ENCODE data around the gene QARS1. TPM values are rescaled to one million over a fixed set of nuclear protein-coding genes. Genes with fewer than 3 reads are reported as not detected.

Gene QARS1
- total RNA-seq, 1 donor from 2014 or later = 565 TPM

DNA sequence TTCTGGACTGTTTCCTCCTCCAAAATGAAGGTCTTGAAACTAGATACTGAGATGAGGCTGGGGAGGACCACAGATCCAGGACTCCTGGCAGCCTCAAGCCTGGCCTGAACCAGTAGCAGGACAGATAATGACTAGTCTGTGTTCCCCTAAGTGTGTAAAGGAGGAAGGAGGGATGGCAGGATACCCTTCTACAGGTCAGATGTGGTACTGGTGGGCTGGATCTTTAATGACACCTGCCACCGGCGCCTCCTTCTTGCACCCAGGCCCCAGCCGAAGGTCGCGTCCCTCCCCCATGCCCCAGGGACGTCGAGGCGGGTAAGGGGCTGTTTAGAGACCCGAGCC is 15.5 kb upstream of the QARS1 start:
- peak; percentile 21 for DNase-seq

DNA sequence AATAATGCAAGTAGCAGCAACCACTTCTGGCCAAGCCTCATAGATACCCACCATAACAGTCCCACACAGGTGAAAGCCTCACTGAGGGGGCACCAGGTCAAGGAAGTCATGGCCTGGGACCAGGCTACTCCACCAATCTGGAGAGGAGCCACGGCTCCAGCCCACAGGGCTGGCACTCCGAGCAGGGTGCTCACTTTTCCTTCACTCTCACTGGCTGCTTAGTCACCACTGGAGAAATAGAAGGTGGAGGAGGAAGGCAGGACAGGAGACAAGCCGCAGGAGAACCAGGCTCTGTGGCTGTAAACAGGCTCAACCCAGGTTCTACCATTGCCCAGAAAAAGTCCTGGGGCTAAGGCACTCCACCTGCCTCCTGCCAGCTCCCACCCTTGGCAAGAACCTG is 14.9 kb upstream of the QARS1 start:
- DNase-seq = no peak

DNA sequence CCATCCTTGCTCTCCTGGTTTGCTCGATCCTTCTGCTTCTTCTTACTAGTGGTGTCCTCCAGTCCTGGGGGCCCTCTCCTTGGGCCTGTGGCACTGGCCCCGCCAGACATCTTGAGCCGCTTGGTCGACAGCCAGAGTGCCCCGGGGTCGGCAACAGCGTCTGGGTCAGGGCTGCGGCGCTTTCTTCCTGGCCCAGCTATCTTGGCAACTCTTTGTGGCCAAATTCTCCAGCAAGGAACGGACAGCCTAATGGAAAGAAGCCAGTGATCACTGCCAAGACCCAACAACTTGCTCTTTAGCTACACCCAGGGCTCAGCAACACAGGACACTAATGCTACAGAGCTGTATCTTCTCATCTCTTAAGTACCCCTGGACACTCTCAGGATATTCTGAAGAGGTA is 14.5 kb upstream of the QARS1 start:
- no peak for DNase-seq

DNA sequence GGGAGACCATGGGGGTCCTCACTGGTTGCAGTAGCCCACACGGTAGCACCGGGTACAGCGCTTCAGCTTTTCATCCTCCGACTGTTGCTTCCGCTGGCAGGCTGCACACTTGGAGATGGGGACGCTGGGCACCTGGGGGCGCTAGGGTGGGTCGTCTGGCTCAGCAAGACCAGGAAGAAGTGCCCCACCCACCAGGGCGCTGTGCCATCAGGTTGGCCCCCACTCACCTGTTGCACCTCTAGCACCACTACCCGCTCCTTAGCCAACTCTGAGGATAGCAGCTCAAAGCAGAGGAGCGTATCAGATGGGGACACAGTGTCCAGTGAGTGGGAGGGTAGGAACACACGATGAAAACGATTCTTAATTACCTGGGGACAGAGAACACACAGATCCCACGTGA is 7.7 kb upstream of the QARS1 start:
- DNase-seq = no peak

DNA sequence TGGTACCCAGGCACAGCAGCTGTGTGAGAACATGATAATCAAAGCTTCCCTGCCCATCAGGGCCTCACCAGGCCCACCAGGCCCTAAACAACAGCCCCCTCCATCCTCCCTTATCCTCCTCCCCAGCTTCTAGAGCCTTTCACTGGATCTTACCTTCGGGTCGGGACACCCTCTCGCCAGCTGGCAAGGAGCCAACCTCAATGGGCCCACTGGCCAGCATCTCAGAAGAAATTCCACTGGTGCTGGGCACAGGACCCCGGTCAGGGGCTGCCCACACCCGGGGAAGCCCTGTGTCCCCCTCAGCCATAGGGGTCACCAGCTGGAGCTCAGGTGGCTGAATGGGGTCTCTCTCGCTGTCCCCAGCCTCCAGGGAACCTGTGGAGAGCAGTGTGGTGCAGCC is 6.8 kb upstream of the QARS1 start:
- DNase-seq = no peak

DNA sequence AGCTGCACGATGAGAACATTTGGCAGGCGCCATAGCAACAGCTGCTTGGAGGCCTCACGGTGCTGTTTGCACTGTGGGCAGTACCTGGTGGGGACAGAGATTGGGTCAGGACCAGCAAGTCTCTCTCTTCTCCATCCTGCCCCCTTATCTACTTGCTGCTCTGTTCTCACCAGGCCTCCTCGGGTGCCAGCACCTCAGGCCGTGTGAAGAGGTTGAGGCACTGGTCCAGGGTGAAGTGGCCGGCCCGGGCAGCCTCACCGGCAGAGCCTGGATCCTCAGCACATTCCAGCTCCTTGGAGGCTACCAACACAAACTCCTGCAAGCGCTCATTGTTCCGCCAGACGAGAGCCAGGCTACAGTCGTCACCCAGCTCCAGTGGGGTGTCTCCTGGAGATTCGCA is 6.2 kb upstream of the QARS1 start:
- DNase-seq = no peak

DNA sequence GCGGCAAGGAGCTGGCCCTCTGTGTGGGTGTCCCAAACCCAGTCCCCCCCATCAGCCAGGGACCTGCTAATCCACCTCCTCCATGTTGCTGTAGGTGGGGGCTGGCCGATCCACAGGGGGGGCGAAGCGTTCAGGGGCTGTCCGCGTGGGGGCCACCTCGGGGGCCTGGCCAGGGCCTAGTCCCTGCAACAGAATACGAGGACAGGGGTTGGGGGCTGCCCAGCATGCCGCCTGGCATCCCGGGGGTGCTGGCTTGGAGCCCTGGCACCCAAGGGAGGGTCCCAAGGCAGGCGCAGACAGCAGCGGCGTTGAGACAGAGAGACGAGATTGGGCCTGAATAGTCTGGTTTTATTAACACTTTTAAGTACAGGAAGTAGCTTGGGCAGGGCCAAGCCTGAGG is 3.8 kb upstream of the QARS1 start:
- no peak for DNase-seq

DNA sequence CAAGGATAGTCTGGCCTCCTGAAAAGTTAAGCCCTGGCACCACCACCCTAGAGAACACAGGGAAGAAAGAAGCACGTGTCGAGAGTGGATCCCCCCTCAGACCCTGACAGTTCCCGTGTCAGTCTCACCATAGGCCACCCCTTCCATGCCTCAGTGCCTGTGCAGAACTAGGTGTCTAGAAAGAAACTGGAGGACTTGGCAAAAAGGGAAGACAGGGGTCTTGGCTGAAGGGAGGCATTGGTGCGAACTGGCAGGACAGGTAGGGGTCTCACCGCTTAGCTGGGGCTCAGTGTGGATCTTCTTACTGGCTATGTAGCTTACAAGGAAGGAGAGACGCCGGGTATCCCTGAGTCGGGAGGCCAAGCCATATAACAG is 518 bp downstream of the QARS1 start:
- no peak for DNase-seq

DNA sequence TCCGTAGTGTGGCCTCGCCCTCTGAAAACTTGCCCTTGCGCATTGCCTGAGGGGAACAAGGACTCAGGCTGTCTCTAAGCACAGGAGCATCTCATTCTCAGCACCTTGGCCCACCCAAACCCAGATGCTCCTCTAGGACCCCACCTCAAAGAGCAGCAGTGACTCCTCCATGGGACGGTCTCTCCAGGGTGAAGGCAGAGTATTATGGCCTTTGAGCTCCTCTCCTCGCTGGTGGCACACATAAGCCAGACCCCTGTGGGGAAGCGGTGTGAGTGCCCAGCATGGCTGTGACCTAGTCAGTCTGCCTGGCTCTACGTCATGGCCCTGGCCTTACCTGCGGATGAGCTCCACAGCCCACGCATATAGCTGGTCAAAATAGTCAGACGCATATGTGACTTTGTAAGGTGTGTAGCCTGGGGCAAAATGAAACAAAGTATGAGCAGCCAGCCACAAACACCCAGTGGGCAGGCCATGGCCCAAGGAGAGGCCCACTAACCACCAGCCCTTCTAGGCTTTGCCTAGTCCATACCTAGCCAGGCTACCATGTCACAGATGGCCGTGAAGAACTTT is 4.4 kb downstream of the QARS1 start:
- no peak for DNase-seq

DNA sequence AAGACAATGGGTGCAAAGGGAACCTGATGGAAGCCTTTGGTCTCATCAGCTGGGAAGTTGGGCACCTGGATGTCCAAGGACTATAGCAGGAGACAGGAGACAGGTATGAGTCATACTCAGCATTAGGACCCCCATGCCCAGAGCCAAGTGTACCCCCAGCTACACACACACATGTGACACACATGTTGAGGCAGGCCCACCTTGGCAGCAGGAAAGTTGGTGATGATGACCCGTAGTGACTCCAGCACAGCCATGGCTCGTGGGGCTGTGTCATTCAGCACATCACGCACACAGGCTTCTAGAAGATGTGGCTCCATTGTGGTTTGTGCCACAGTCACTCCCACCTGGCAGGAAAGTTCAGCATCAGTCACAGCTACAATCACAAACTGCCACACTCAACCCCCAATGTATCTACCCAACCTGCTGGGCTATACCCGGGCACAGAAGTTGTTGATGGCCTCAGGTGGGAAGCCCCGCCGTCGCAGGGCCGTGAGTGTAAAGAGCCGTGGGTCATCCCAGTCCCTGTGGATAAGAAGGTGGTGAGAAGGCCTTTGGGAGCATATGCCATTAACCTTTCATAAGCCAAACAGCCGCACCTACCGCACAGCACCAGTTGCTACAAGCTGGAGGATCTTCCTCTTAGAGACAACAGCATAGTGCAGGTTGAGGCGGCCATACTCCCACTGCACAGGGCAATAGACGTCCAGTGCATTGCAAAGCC is 5.5 kb downstream of the QARS1 start:
- DNase-seq = no peak

DNA sequence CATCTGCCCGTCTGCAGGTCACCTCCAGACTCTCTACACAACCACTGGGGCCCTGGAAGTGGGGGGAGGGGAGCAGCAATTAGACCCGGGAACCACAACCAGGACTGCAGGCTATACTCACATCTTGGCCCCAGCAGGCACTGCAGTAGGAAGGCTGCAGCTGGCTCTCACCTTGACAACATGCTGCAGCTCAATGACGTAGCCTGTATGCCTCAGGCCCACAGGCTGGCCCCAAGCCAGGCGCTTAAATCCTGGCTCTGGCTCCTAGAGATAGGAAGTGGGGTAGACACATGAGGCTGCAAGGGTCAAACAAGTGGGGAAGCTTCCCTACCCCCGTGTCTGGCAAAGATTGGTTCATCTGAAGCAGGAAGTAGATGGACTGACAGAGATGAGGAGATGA is 6.1 kb downstream of the QARS1 start:
- peak; percentile 37 for DNase-seq

DNA sequence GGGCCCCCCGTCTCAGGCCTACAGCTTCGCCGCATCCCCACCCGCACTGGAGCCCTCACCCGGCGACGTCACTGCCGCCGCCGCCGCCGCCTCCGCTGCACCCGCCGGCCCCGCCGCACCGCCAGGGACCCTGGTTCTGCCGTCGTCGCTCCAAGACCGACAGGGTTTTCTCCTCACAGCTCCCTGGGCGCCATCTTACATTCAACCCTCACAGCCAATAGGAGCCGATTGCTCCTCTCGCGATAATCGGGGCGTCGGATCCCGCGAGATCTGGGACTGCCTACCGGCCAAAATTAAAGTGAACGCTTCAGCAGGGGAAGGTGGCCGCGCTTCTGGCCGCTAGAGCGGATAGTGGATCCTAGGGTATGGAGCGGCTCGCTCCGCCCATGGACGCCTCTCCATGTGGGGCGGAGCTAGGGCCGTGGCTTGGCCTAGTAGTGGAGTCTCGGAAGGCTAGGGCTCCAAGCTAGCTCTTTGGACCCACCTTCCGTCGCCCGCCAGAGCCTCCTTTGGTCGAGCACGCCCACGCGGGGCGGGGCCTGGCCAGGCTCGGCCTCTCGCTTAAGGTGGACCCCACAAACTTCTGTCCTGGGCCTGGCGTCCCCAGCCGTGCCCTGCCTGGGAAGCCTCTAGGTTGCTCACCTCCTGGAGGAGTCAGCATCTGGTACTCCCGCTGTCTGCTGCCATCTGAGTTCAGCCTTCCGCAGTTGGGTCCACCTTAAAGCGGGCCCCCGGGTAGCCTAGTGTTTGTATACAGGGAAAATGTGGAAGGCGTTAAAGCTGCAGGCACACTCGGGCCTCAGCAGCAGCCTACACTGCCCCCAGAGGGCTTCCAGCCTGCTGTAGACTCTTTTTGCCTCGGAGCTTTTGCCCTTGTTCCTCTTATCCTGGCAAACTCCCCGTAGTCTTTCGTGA is 10.4 kb downstream of the QARS1 start, which contains the start of gene QRICH1:
Gene QRICH1 (minus strand): TSS at position 219 of the 915 bp plus-strand sequence. CDS start 17,054 bp downstream, outside the sequence.
- DNase-seq = peak; percentile 98

DNA sequence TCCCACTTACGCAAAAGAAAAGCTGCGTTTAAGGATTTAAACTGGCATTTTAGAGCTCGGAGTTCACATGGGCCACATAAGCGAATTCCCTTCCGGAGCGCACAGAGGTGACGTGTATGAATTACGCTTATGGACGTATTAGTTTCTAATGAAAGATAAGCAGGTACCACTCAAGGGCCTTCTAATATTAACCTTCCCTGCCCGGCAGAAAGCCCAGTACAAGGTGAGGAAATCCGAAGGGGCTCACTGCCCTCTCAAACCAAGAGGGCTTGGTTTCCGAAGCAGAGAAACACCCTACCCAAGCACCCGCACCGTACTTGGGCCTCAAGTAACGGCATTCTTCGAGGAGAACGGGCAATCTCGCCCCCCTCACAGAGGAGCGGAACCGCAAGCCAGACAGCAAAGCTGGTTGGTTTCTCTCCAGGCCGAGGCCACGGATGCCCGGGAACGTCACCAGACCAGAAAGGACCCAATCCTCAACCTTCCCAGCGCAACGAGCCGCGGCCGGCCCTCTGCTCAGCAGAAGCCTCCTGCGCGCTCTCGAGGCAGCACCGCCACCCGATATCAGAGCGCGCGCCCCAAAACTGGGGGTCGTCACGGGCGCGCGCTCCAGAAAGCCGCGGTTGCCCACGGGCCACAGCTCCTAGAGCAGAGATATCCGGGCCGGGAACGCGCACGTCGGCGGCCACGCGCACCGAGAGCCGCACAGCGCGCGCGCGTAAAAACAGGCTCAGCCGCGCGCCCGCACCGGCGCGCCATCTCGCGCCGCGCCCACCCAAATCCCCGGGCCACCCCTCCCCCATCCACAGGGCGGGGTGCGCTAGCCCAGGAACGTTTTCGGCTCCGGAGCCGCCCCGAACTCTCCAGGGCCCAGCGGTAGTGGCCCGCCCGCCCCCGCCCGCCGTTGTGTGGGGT is 11.4 kb downstream of the QARS1 start:
- peak; percentile 88 for DNase-seq

DNA sequence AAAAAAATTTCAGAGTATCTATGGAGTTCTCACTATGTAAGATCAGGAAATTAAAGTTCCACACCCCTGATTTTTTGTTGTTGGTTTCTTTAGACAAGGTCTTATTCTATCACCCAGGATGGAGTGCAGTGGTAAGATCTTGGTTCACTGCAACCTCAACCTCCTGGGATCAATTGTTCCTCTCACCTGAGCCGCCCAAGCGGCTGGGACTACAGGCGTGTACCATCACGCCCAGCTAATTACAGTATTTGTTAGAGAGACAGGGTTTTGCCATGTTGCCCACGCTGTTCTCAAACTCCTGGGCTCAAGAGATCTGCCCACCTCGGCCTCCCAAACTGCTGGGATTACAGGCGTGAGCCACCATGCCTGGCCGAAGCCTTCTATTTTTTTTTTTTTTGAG is 23.1 kb downstream of the QARS1 start:
- DNase-seq = no peak

DNA sequence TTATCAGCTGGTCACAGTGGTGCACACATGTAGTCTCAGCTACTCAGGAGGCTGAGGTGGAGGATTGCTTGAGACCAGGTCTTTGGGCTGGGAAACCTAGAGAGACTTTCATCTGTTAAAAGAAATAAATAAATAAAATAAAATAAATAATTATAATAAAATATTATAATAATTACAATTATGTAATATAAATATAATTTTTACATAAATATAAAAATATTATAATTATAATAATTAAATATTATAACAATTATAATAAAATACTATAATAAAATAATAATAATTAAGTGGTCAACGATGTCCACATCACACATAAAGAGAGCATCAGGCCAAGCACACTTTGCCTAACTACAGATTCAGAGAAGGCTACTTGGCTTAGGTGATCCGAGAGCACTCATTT is 25.3 kb downstream of the QARS1 start:
- DNase-seq = no peak

DNA sequence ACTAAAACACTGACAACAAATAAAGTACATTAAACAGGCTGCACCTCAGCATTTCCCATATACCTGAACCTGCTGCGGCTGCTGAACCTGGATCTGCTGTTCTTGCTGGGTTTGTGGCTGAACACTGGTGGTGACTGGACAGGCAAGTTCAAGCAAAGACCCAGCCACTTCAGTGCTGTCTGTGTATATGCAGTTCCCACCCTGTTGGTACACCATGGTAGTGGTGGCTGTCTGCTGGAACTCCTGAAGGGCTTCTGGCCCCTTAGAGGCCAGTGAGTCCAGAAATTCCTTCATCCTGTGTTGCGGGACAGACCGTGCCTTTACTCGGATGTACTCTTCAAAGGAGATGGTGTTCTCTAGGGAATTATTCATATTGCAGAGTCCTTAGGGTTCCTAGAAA is 27.9 kb downstream of the QARS1 start:
- DNase-seq = no peak

DNA sequence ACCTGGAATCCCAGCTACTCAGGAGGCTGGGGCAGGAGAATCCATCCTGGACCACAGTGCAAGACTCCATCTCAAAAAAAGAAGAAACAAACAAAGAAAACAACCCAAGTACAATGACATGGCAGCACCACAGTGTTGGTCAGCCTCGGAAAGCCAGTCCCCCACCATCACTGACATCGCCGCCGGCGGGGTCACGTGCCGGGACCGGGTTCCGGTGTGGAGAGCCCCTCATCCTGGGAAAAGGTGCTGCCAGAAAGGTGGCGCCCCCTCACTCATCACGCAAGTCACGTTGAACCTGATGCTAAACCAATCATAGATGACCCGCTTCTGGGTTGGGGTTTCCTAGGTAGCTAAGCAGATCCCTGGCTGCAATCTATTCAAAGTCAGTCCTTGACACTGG is 28.4 kb downstream of the QARS1 start:
- no peak for DNase-seq

DNA sequence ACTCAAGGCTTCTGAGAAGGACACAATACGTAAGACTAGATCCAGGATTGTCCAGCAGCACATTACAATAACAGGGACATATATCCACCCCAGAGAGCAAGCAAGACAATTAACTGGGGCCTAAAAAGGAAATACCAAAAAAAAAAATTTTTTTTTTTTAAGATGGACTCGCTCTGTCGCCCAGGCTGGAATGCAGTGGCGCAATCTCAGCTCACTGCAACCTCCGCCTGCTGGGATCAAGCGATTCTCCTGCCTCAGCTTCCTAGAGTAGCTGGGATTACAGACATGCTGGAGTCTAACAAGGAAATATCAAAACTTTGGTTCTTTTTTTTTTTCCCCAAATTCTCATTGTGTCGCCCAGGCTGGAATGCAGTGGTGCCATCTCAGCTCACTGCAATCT is 46.5 kb downstream of the QARS1 start:
- no peak for DNase-seq

DNA sequence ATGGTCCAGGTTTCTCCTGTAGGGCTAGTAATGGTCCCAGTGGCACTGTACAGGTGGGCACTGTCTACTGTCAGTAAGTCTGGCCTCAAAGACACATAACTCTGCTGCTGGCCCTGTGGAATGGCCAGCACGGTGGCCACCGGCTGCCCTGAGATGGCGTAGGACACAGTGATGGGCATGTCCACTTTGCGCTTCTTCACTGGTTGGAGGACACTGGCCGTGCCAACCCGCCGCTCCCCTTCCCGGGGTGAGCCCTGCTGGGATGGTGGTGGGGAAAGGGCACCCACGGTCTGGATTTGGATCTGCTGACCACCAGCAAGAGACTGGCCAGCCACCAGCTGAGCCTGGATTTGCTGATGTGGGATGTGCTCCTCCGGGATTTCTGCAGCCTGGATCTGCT is 47.3 kb downstream of the QARS1 start:
- DNase-seq = no peak

DNA sequence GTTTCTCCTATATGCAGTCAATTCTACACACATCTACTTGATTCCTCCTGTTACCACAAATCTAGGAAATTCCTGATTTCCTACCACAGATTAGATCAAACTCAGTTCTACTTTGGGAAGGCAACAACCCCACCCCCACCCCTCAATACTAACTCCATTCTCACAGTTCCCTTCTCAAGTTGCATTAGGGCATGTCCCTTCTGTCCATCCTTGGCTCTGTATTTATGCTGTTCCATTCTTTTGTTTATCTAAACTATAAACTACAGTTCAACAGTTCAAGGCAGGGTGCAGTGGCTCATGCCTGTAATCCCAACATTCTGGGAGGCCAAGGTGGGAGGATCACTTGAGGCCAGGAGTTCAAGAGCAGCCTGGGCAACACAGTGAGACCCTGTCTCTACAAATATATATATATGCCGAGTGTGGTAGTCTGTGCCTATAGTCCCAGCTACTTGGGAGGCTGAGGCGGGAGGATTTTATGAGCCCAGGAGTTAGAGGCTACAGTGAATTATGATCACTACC is 50.2 kb downstream of the QARS1 start:
- no peak for DNase-seq

DNA sequence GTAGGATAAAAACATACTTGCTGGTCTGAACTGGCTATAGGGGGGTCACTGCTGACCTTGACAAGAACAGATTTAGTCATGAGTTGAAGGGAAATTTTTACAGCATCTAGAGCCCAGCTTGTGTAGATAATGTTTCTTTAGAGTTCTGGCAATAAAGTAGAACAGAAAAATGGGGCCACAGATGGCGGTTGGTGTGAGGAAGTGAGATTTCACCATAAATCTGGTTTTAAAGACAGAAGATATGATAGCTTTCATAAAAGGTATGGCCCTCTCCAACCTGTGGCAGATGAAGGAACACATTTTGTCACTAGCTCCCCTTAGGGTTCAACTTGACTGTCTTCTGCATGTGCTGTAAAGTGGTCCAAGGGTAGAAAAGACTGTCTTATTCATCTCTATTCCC is 51.0 kb downstream of the QARS1 start:
- DNase-seq = no peak
